Measurements from ENCODE around the gene OBSL1.

Gene OBSL1

DNA sequence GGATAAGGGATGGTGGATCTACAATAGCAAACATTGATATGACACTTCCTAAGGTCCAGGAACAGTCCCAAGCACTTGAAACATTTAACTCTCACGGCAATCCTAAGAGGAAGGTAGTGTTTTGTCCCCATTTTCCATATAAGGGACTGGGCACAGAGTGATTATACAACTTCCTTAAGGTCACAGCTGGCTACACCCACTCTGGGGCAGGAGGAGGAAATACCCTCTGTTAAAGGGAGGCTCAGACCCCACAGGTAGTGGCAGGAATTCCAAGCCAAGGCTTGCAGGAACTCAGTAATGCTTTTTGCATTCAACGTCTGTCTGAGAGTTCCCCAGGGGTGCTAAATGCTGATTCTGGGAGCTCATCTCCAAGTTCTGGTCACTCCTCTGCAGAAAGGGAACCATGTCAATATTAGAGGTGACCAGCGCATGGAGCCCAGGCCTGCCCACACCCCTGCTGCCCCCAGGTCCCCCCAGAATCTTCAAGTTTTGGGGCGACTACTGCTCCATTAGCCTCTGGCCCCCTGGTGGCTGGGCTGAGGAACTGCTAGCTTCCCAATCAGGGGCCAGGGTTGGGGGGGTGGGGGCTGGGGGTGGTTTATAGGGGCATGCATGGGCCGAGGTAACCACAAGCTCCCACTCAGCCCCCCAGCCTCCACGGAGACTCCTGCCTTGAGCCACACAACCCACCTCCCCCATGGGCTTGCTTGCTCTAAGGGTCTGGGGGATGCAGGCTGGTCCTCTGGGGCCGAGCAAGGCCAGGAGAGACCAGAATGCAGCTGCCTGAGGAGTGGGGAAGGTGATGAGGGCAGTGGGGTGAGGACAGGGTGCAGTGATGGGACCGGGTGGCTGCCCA lies 11.1 kb downstream of the OBSL1 start:
- H3K4me3 ChIP-seq (ENCODE audit: low read depth, low read length): no peak overlapping the region
- DNase-seq (ENCODE audit: low read depth): no peak
- TF ChIP-seq, protein P1, sequence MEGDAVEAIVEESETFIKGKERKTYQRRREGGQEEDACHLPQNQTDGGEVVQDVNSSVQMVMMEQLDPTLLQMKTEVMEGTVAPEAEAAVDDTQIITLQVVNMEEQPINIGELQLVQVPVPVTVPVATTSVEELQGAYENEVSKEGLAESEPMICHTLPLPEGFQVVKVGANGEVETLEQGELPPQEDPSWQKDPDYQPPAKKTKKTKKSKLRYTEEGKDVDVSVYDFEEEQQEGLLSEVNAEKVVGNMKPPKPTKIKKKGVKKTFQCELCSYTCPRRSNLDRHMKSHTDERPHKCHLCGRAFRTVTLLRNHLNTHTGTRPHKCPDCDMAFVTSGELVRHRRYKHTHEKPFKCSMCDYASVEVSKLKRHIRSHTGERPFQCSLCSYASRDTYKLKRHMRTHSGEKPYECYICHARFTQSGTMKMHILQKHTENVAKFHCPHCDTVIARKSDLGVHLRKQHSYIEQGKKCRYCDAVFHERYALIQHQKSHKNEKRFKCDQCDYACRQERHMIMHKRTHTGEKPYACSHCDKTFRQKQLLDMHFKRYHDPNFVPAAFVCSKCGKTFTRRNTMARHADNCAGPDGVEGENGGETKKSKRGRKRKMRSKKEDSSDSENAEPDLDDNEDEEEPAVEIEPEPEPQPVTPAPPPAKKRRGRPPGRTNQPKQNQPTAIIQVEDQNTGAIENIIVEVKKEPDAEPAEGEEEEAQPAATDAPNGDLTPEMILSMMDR (conservative IDR thresholded peaks at IDR 0.05; ENCODE audit: low read depth, low read length): peak; percentile 71

DNA sequence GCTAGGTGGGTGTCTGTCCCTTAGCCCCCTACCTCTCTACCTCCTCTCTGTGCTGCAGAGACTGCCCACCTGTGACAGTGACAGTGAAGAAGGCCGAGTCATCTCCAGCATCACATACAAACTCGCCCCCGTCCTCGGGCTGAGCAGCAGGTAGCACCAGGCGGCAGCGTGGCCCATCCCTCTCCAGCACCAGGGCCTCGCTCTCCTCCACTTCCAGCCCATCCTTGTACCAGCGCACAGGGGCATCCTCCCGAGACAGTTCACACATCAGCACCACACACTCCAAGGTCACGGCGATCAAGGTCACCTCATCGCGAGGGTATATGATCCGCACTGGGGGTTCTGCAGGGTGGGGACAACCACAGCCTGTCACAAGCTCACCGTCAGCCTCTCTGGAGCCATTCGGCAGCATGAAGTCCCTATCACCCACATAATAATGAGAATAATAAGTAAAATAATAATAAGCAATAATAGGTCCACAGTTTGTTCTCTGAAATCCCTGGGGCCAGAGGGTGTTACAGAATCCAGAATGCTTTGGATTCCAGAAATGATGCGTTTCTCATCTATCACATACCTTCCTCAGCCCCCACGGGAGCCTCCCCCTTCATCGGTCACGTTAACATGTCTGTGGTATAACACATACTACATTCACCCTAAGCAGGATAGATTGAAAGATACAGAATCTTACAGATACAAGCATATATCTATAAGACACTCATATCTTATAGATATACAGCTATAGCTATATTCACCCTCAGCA lies 12.0 kb downstream of the OBSL1 start:
- DNase-seq (ENCODE audit: low read depth): no peak
- TF ChIP-seq, protein P1 (conservative IDR thresholded peaks at IDR 0.05; ENCODE audit: low read depth, low read length): no peak
- H3K4me3 ChIP-seq (ENCODE audit: low read depth, low read length): no peak overlapping the region

DNA sequence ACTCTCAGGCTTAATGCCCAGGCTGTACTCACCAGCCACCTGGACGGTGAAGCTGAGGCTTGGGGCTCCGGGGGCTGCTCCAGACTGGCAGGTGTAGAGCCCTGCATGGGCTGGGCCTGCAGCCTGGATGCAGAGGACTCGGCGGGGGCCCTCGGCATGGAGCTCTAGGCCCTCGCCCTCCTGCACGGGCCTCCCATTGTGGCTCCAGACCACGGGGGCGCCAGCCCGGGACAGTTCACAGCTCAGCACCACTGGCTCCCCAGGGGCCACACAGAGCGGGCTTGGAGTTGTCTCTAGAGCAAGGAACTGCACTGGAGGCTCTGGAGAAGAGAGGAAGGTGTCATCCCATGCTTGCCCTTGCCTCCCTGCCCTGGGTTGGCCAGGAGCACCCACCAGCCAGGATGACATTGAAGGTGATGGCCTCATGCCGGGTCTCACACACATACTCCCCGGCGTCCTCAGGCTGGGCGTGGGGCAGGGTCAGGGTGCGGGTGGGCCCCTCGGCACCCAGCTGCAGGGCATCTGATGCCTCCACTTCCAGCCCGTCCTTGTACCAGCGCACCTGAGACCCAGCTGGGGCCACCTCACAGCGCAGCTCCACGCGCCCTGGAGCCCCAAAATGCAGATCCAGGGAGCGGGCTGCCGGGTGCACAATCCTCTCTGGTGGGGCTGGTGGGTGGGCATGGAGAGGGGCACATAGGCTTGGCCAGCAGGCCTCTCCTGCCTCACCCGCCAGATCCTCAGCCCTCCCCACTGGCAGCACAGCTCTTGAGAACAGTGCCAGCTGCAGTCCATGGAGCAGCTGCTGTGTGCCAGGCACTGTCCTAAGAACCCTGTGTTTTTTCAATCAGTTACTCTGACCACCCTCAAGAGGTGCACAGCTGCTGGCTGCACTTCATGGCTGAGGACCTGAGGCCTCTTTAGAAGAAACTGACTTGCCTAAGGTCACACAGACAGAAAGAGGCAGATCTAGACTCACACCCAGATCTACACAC lies 13.3 kb downstream of the OBSL1 start:
- no peak overlapping the region for H3K4me3 ChIP-seq (ENCODE audit: low read depth, low read length)
- DNase-seq (ENCODE audit: low read depth): no peak
- TF ChIP-seq, protein P1 (conservative IDR thresholded peaks at IDR 0.05; ENCODE audit: low read depth, low read length): no peak

DNA sequence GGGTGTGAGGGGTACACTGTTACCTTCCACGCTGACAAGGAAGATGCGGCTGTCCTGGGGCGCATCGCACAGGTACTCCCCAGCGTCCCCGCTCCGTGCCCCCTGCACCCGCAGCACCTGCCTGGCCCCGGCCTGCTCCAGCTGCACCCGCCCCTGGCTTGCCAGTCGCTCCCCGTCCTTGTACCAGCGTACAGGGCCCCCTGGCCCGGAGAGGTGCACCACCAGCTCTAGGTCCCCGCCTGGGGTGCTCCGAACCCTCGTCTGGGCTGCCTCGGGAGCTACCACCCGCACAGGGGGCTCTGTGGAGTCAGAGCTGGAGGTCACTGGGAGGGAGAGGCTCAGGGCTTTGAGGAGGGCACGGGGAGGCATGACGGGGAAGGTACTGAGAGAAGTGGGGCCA lies 14.0 kb downstream of the OBSL1 start:
- TF ChIP-seq, protein P1 (conservative IDR thresholded peaks at IDR 0.05; ENCODE audit: low read depth, low read length): no peak
- H3K4me3 ChIP-seq (ENCODE audit: low read depth, low read length): no peak overlapping the region
- DNase-seq (ENCODE audit: low read depth): no peak

DNA sequence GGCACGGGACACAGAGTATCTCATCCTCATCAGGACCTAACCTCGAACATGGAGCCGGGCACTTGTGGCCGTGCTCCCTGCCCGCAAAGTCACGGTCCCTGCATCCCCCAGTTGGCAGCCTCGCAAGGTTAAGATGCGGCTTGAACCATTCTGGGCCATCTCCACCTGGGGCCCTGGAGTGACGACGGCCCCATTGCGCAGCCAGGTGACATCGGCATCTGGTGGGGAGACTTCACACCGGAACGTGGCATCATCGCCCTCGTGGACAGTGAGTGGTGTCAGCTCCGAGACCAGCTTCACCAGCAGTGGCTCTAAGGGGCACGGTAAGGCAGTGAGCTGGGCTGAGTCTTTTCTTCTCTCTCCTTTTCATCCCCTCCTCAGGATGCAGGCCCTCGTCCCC lies 14.9 kb downstream of the OBSL1 start:
- TF ChIP-seq, protein P1 (conservative IDR thresholded peaks at IDR 0.05; ENCODE audit: low read depth, low read length): no peak
- no peak for DNase-seq (ENCODE audit: low read depth)

DNA sequence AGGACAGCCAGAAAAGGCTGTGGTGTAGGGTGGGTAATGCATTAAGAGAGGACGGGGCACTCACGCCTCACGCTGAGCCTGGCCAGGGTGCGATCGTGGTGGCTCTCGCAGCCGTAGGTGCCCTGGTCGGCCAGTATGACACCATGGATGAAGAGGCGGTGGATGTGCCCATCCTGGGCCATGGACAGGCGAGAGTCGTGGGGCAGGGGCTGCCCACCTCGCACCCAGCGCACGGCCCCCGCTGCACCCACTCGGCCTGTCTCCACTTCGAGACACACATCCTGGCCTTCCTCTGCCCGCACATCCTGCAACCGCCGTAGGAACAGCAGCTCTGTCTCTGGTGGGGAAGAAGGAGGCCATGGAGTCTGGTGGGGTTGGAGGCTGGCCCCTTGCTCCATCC lies 15.4 kb downstream of the OBSL1 start:
- DNase-seq (ENCODE audit: low read depth): no peak
- TF ChIP-seq, protein P1 (conservative IDR thresholded peaks at IDR 0.05; ENCODE audit: low read depth, low read length): no peak
- H3K4me3 ChIP-seq (ENCODE audit: low read depth, low read length): no peak overlapping the region

More for the DNA sequence above, 14.9 kb downstream of the OBSL1 start:
- H3K4me3 ChIP-seq (ENCODE audit: low read depth, low read length): no peak overlapping the region

Measured in choroid plexus epithelial cell (primary cell).